ENCODE measurements around the gene SYCP1.
A peak's percentile ranks its signal among the peaks of the same experiment; 100 is the strongest.

SYCP1 gene

GRCh38 chr1:115023593-115023992, 168.9 kb downstream of the SYCP1 start:
- no peak for TF ChIP-seq CTCF (IDR thresholded peaks at IDR 0.05)

GRCh38 chr1:115029526-115029925, 174.9 kb downstream of the SYCP1 start, which contains the start of gene TSHB:
Gene TSHB (plus strand): TSS chr1:115029826. CDS start chr1:115033363, 3,537 bp downstream.
- TF ChIP-seq CTCF (IDR thresholded peaks at IDR 0.05), result no peak

- TF ChIP-seq CTCF (IDR thresholded peaks at IDR 0.05), result no peak
Measured at GRCh38 chr1:115031595-115031994, 176.9 kb downstream of the SYCP1 start.

- TF ChIP-seq CTCF (IDR thresholded peaks at IDR 0.05), result no peak
Measured at GRCh38 chr1:115035652-115036051, 181.0 kb downstream of the SYCP1 start.

GRCh38 chr1:115036814-115037507, 182.3 kb downstream of the SYCP1 start:
- TF ChIP-seq CTCF (IDR thresholded peaks at IDR 0.05), result no peak

GRCh38 chr1:115040501-115040900, 185.8 kb downstream of the SYCP1 start:
- peak; percentile 39; the same call in 1 of the 2 replicates for TF ChIP-seq CTCF (IDR thresholded peaks at IDR 0.05)

- peak; percentile 66 for TF ChIP-seq CTCF (IDR thresholded peaks at IDR 0.05)
Measured at GRCh38 chr1:115041654-115042053, 187.0 kb downstream of the SYCP1 start.

Measured in LNCAP (cell line).